Testis (tissue), 3 donors: Measurements from ENCODE around the gene TNS3. TPM values are rescaled to one million over a fixed set of nuclear protein-coding genes. Genes with fewer than 3 reads are reported as not detected.

Experiments used
- DNase-seq: peaks from one replicate; pipeline ENCODE4 v3.0.0-alpha.2; 2019
- H3K27ac ChIP-seq, 2 donors: fragments of 200-600 bp; sonication (generic); one replicate each; pipeline ENCODE4 v1.5.1; 2019
- H3K27me3 ChIP-seq: fragments of 200-600 bp; sonication (generic); one replicate; pipeline ENCODE4 v1.5.1; 2019
- H3K36me3 ChIP-seq: fragments of 200-600 bp; sonication (generic); one replicate; pipeline ENCODE4 v1.5.1; 2017; ENCODE audit warnings: low read depth; ENCODE audit errors: missing control alignments
- H3K4me1 ChIP-seq: fragments of 200-600 bp; sonication (generic); one replicate; pipeline ENCODE4 v1.5.1; 2019
- H3K4me3 ChIP-seq, 2 donors: fragments of 200-600 bp; sonication (generic); one replicate each; pipeline ENCODE4 v1.5.1; 2017 to 2019
- H3K9me3 ChIP-seq: fragments of 200-600 bp; sonication (generic); one replicate; pipeline ENCODE4 v1.5.1; 2017
- POLR2A ChIP-seq: fragments of 450-650 bp; IDR thresholded peaks from one replicate; pipeline ENCODE4 v1.6.1; 2017; ENCODE audit warnings: antibody characterized with exemption, mild to moderate bottlenecking, moderate library complexity
- WGBS, 2 donors: methylation state at CpG; one replicate each; pipeline ENCODE4 v1.1.5; 2018; 5-methylcytosine and 5-hydroxymethylcytosine counted together
- intact Hi-C: fragments of 100-400 bp; cut with DNase I; formaldehyde crosslinking; loops from one replicate; pipeline ENCODE4 v1.15.1; 2023; ENCODE audit warnings: low total_unique reads
- polyA plus RNA-seq: library from polyadenylated mRNA; stranded (reverse); fragments of 350-450 nt; fragmentation: Illumina TruSeq; extraction: RNeasy Lipid Tissue Mini Kit (QIAGEN cat#74804); gene quantifications from one replicate; pipeline ENCODE4 v1.2.3, GENCODE V29; 2014; ENCODE audit warnings: low read depth, low replicate concordance; ENCODE audit not compliant: insufficient read depth
- total RNA-seq, 2 donors: library from RNA; depleted of rRNA; stranded (reverse); fragments of >200 nt; gene quantifications; one replicate each; pipeline ENCODE4 v1.2.3, GENCODE V29; 2016
- TF ChIP-seq, protein P1 (sequence below), 3 experiments: fragments of 450-650 bp in 2 of 3; fragments of 200-600 bp in 1 of 3; sonication (generic) in 1 of 3; IDR thresholded peaks; one replicate each; pipeline ENCODE4 v1.5.1; 2016 to 2019; ENCODE audit warnings: antibody characterized with exemption in 3 of 3, mild to moderate bottlenecking in 2 of 3, moderate library complexity in 1 of 3

TNS3 gene
- total and polyA plus RNA-seq, 3 donors from 2014 or later = 28.5 to 93.5 (median 60.0) TPM

DNA sequence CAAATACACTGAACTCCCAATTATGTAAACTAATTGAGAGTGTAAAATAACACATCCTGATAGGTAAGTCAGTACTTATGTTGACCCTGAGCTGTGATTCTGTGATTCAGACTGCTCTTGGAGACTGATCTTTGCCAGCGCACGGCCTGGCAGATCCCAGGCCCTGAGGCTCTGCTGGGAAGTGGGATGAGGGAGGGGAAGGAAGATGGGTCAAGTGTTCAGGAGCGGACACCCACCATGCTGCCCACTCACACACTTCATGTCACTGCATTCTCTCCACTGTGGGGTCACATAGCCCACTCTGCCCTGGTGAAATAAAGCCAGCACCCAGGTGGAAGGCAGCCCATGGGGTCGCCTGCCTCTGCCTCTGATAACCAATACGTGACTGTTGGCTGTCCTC, 226.2 kb downstream of the TNS3 start:
- TF ChIP-seq, protein P1, sequence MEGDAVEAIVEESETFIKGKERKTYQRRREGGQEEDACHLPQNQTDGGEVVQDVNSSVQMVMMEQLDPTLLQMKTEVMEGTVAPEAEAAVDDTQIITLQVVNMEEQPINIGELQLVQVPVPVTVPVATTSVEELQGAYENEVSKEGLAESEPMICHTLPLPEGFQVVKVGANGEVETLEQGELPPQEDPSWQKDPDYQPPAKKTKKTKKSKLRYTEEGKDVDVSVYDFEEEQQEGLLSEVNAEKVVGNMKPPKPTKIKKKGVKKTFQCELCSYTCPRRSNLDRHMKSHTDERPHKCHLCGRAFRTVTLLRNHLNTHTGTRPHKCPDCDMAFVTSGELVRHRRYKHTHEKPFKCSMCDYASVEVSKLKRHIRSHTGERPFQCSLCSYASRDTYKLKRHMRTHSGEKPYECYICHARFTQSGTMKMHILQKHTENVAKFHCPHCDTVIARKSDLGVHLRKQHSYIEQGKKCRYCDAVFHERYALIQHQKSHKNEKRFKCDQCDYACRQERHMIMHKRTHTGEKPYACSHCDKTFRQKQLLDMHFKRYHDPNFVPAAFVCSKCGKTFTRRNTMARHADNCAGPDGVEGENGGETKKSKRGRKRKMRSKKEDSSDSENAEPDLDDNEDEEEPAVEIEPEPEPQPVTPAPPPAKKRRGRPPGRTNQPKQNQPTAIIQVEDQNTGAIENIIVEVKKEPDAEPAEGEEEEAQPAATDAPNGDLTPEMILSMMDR (IDR thresholded peaks at IDR 0.05) = no peak
- no peak for TF ChIP-seq POLR2A
- intact Hi-C loops = no loop called here
- Histone ChIP-seq H3K4me1 (peaks cover 4% of the 10 kb centered on the region), H3K4me3 (no peak overlapping the region), H3K27me3 (no peaks in the 10 kb centered on the region), H3K9me3 (no peaks in the 10 kb centered on the region), H3K27ac (no peak overlapping the region), H3K36me3 (no peaks in the 10 kb centered on the region)
- no peak for DNase-seq
- WGBS, 2 donors = 82 to 91% methylated on average over 3 to 5 of the region's 5 CpGs

DNA sequence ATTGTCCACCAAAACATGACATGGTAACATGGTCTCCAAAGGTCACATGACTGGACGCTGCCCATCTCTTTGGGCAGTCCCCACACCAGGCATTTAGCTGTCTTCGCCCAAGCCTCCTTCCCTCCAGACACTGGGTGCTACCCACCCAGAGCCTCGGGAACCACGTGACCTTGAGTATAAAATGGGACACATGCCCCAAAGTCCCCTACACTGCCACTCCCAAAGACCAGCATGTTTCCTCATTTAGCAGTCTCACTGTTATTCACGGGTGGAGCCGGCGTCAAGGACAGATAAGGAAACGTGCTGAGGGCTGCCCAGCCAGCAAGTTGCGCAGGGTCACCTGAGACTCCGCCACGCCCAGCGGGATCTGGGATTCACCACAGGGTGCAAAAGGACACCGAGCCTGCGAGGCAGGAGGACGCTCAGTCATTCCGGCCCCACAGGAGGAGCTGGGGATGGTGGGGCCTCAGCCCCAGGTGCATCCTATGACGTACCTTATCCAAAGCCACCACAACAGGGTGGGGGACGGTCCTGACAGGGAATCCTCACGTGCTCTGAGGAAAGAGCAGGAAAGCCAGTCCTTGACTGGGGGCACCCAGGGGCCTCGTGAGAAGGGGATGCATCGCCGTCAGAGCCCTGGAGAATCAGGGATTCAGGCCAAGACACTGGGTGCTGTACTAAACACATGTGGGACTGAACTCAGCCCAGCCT, 226.9 kb downstream of the TNS3 start:
- TF ChIP-seq, protein P1 (IDR thresholded peaks at IDR 0.05) = no peak
- no peak for TF ChIP-seq POLR2A
- no peak overlapping the region for H3K27ac ChIP-seq
- H3K36me3 ChIP-seq = no peaks in the 10 kb centered on the region
- H3K4me3 ChIP-seq = no peak overlapping the region
- no peaks in the 10 kb centered on the region for H3K27me3 ChIP-seq
- 77 to 89% methylated on average over 20 to 22 of the region's 22 CpGs for whole genome bisulfite sequencing, 2 donors
- no peaks in the 10 kb centered on the region for H3K9me3 ChIP-seq
- DNase-seq = peak; percentile 62
- intact Hi-C loops = no loop called here
- H3K4me1 ChIP-seq = peaks cover 4% of the 10 kb centered on the region

DNA sequence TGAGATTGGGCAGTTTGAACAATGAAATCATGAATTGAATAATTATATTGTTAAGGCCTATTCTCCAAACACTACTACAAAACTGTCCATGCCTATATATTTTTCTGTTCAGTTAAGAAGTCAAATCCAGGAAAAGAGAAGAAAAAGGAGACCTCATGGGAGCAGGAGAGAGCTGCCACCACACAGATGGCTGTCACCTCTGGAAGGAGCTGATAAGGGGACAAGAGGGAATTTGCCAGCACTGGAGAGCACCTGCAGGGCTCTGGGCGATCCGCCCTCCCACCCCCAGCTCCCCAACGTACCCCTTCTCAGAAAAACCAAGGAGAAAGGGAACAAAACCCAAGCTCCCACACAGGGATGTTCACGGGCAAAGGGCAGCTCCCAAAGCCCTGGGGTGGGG, 227.8 kb downstream of the TNS3 start:
- Histone ChIP-seq H3K27ac (no peak overlapping the region), H3K4me1 (peaks cover 7% of the 10 kb centered on the region), H3K36me3 (no peaks in the 10 kb centered on the region), H3K27me3 (no peaks in the 10 kb centered on the region), H3K4me3 (no peak overlapping the region), H3K9me3 (no peaks in the 10 kb centered on the region)
- WGBS, 2 donors = 80 to 95% methylated on average over 4 of the region's 4 CpGs
- no peak for DNase-seq
- no peak for TF ChIP-seq POLR2A
- TF ChIP-seq, protein P1 (IDR thresholded peaks at IDR 0.05) = no peak
- intact Hi-C loops = no loop called here

DNA sequence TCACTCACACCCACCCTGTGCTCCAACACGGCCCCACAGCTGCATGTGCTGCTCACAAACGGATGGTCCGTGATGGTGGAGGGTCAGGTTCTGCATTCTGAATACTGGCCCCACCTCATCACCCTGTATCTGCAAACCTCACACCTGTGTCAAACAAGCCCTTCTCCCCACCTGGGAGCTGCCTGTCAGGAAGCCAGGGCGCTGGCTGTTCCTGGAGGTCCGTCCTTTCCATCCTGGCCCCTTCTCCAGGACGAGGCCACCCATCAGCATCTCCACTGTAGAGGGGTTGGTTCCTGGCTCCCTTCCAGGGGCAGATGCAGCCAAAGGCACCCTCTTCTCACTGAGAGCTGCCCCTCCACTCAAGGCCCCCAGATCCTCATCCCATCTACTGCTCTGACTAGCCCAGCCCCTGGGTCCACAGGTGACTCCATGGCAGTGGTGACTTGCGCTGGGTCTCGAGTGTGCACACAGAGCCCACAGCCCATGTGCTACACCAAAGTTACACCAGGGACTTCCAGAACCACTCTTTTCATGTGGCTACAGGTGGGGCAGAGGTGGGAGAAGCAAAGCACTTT, 229.4 kb downstream of the TNS3 start:
- Histone ChIP-seq H3K4me1 (peaks cover 7% of the 10 kb centered on the region), H3K36me3 (no peaks in the 10 kb centered on the region), H3K27ac (no peak overlapping the region), H3K9me3 (no peaks in the 10 kb centered on the region), H3K4me3 (no peak overlapping the region), H3K27me3 (no peaks in the 10 kb centered on the region)
- intact Hi-C loops = no loop called here
- DNase-seq = no peak
- WGBS, 2 donors = 87 to 97% methylated on average over 8 of the region's 8 CpGs
- TF ChIP-seq POLR2A = no peak
- TF ChIP-seq, protein P1 (IDR thresholded peaks at IDR 0.05) = no peak
